Astrocyte (in vitro differentiated cells and primary cell): Measurements from ENCODE around the gene PIP4K2A. TPM values are rescaled to one million over a fixed set of nuclear protein-coding genes. Genes with fewer than 3 reads are reported as not detected.

ENCODE experiments used
- DNase-seq: peaks from one replicate; pipeline ENCODE4 v3.0.0-alpha.2; 2010; ENCODE audit warnings: low read depth
- FAIRE-seq: peaks from 2 replicates; lab custom pipeline; 2011; peaks lifted over from hg19 to GRCh38; lab: Jason Lieb, UNC
- H2AFZ ChIP-seq: 2 replicates; pipeline ENCODE4 v1.6.0; 2012; ENCODE audit warnings: low read depth, low read length, inconsistent platforms
- H3K27ac ChIP-seq: 2 replicates; pipeline ENCODE4 v1.5.1; 2011; ENCODE audit warnings: low read depth, low read length, inconsistent platforms
- H3K27me3 ChIP-seq: 2 replicates; pipeline ENCODE4 v1.6.0; 2011; ENCODE audit warnings: low read length, inconsistent platforms; ENCODE audit not compliant: insufficient read depth
- H3K36me3 ChIP-seq: 2 replicates; pipeline ENCODE4 v1.5.1; 2011; ENCODE audit warnings: low read length, inconsistent platforms; ENCODE audit not compliant: insufficient read depth
- H3K4me1 ChIP-seq: 2 replicates; pipeline ENCODE4 v1.5.1; 2011; ENCODE audit warnings: low read length, inconsistent platforms; ENCODE audit not compliant: insufficient read depth
- H3K4me2 ChIP-seq: 2 replicates; pipeline ENCODE4 v1.6.0; 2012; ENCODE audit warnings: low read length, inconsistent platforms
- H3K4me3 ChIP-seq: 2 replicates; pipeline ENCODE4 v1.5.1; 2011; ENCODE audit warnings: low read depth, mild to moderate bottlenecking, low read length, inconsistent platforms; ENCODE audit not compliant: insufficient read depth
- H3K79me2 ChIP-seq: 2 replicates; pipeline ENCODE4 v1.6.0; 2012; ENCODE audit warnings: mild to moderate bottlenecking, low read length, inconsistent platforms; ENCODE audit not compliant: insufficient read depth
- H3K9ac ChIP-seq: 2 replicates; pipeline ENCODE4 v1.6.0; 2012; ENCODE audit warnings: mild to moderate bottlenecking, low read length, inconsistent platforms
- H3K9me3 ChIP-seq: 2 replicates; pipeline ENCODE4 v1.5.1; 2012; ENCODE audit warnings: low read depth, mild to moderate bottlenecking, low read length, inconsistent platforms; ENCODE audit not compliant: insufficient read depth
- H4K20me1 ChIP-seq: 2 replicates; pipeline ENCODE4 v1.6.0; 2012; ENCODE audit warnings: low read length, inconsistent platforms; ENCODE audit not compliant: insufficient read depth
- H3K27ac Mint-ChIP-seq: one replicate; pipeline ENCODE4 v1.8.0; 2021; ENCODE audit warnings: mild to moderate bottlenecking, mixed read lengths; ENCODE audit not compliant: unreplicated experiment
- H3K27me3 Mint-ChIP-seq: one replicate; pipeline ENCODE4 v1.8.0; 2021; ENCODE audit warnings: low read depth, mixed read lengths; ENCODE audit not compliant: unreplicated experiment
- H3K36me3 Mint-ChIP-seq: one replicate; pipeline ENCODE4 v1.8.0; 2021; ENCODE audit warnings: low read depth, mixed read lengths; ENCODE audit not compliant: unreplicated experiment
- H3K4me1 Mint-ChIP-seq: one replicate; pipeline ENCODE4 v1.8.0; 2021; ENCODE audit warnings: low read depth, mixed read lengths; ENCODE audit not compliant: unreplicated experiment
- H3K4me3 Mint-ChIP-seq: one replicate; pipeline ENCODE4 v1.8.0; 2021; ENCODE audit warnings: mild to moderate bottlenecking, moderate library complexity, mixed read lengths; ENCODE audit not compliant: unreplicated experiment
- H3K9me3 Mint-ChIP-seq: one replicate; pipeline ENCODE4 v1.8.0; 2021; ENCODE audit warnings: mild to moderate bottlenecking, mixed read lengths; ENCODE audit not compliant: unreplicated experiment
- EZH2 ChIP-seq: IDR thresholded peaks from 2 replicates; pipeline ENCODE4 v1.6.1; 2012; ENCODE audit warnings: mild to moderate bottlenecking, low read length, inconsistent platforms; ENCODE audit not compliant: insufficient read depth
- total RNA-seq: library from RNA; stranded (reverse); gene quantifications from 2 replicates; pipeline ENCODE4 v1.2.1, GENCODE V29; 2021
- TF ChIP-seq, protein P1 (sequence below): IDR thresholded peaks from 2 replicates; pipeline ENCODE4 v1.5.1; 2011; ENCODE audit warnings: low read depth, mild to moderate bottlenecking, inconsistent platforms, low read length, moderate library complexity; ENCODE audit not compliant: insufficient read depth

The PIP4K2A gene
- total RNA-seq, 1 donor from 2014 or later, result 36.8 TPM

GRCh38 chr10:22615819-22616499 is 98.4 kb downstream of the PIP4K2A start:
- H3K4me3 Mint-ChIP-seq, result no peak overlapping the region
- TF ChIP-seq, protein P1, sequence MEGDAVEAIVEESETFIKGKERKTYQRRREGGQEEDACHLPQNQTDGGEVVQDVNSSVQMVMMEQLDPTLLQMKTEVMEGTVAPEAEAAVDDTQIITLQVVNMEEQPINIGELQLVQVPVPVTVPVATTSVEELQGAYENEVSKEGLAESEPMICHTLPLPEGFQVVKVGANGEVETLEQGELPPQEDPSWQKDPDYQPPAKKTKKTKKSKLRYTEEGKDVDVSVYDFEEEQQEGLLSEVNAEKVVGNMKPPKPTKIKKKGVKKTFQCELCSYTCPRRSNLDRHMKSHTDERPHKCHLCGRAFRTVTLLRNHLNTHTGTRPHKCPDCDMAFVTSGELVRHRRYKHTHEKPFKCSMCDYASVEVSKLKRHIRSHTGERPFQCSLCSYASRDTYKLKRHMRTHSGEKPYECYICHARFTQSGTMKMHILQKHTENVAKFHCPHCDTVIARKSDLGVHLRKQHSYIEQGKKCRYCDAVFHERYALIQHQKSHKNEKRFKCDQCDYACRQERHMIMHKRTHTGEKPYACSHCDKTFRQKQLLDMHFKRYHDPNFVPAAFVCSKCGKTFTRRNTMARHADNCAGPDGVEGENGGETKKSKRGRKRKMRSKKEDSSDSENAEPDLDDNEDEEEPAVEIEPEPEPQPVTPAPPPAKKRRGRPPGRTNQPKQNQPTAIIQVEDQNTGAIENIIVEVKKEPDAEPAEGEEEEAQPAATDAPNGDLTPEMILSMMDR, result no peak
- TF ChIP-seq EZH2, result no peak
- FAIRE-seq, result no peak

DNA sequence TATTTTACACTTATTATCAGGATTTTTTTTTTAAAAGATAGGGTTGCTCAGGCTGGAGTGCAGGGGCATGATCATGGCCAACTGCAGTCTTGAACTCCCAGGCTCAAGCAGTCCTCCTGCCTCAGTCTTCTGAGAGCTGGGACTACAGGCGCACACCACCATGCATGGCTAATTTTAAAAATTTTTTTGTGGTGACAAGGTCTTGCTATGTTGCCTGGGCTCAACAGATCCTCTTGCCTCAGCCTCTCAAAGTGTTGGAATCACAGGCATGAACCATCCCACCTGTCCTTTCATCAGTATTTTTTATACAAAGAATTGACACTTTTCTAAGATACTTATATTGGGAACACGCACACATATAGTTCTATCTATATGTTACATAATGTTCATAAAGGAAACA is 99.3 kb downstream of the PIP4K2A start:
- H3K9me3 ChIP-seq, result no peaks in the 10 kb centered on the region
- H3K27ac Mint-ChIP-seq, result no peak overlapping the region
- H3K36me3 Mint-ChIP-seq, result peaks cover 17% of the 10 kb centered on the region
- FAIRE-seq (no peak), DNase-seq (no peak)
- no peak overlapping the region for H2AFZ ChIP-seq
- H3K4me1 Mint-ChIP-seq, result peaks cover 35% of the 10 kb centered on the region
- no peak overlapping the region for H3K9ac ChIP-seq
- peaks cover 22% of the 10 kb centered on the region for H4K20me1 ChIP-seq
- TF ChIP-seq, protein P1, result no peak
- no peak for TF ChIP-seq EZH2
- H3K9me3 Mint-ChIP-seq, result no peaks in the 10 kb centered on the region
- peaks cover 38% of the 10 kb centered on the region for H3K79me2 ChIP-seq
- H3K4me3 Mint-ChIP-seq, result no peak overlapping the region
- peaks cover 33% of the 10 kb centered on the region for H3K4me1 ChIP-seq
- no peak overlapping the region for H3K4me2 ChIP-seq
- H3K27me3 ChIP-seq, result no peaks in the 10 kb centered on the region
- H3K27me3 Mint-ChIP-seq, result no peaks in the 10 kb centered on the region
- no peak overlapping the region for H3K27ac ChIP-seq
- H3K4me3 ChIP-seq, result no peak overlapping the region
- no peaks in the 10 kb centered on the region for H3K36me3 ChIP-seq

More at GRCh38 chr10:22615819-22616499, 98.4 kb downstream of the PIP4K2A start:
- H3K27ac Mint-ChIP-seq, result no peak overlapping the region
- Histone ChIP-seq H3K36me3 (no peaks in the 10 kb centered on the region), H3K27me3 (no peaks in the 10 kb centered on the region), H2AFZ (no peak overlapping the region), H3K4me2 (peak overlapping the region; percentile 63), H3K4me1 (peaks cover 41% of the 10 kb centered on the region), H3K4me3 (no peak overlapping the region), H3K79me2 (peaks cover 39% of the 10 kb centered on the region), H3K27ac (no peak overlapping the region), H4K20me1 (peaks cover 22% of the 10 kb centered on the region), H3K9ac (peak overlapping the region; percentile 4), H3K9me3 (no peaks in the 10 kb centered on the region)
- peak; percentile 66 for DNase-seq
- peaks cover 43% of the 10 kb centered on the region for H3K4me1 Mint-ChIP-seq
- no peaks in the 10 kb centered on the region for H3K27me3 Mint-ChIP-seq
- peaks cover 16% of the 10 kb centered on the region for H3K36me3 Mint-ChIP-seq
- H3K9me3 Mint-ChIP-seq, result no peaks in the 10 kb centered on the region

- no peaks in the 10 kb centered on the region for H3K36me3 ChIP-seq
- Mint-ChIP-seq H3K27me3 (no peaks in the 10 kb centered on the region), H3K4me3 (no peak overlapping the region), H3K36me3 (peaks cover 22% of the 10 kb centered on the region), H3K9me3 (no peaks in the 10 kb centered on the region), H3K27ac (no peak overlapping the region), H3K4me1 (peaks cover 18% of the 10 kb centered on the region)
- H3K9ac ChIP-seq, result no peak overlapping the region
- no peak for FAIRE-seq
- H3K27ac ChIP-seq, result no peak overlapping the region
- no peaks in the 10 kb centered on the region for H3K9me3 ChIP-seq
- no peak overlapping the region for H3K4me2 ChIP-seq
- no peak for DNase-seq
- H3K79me2 ChIP-seq, result peaks cover 40% of the 10 kb centered on the region
- no peaks in the 10 kb centered on the region for H3K27me3 ChIP-seq
- H3K4me1 ChIP-seq, result peaks cover 15% of the 10 kb centered on the region
- no peak for TF ChIP-seq EZH2
- TF ChIP-seq, protein P1, result no peak
- H2AFZ ChIP-seq, result no peak overlapping the region
- no peak overlapping the region for H3K4me3 ChIP-seq
- peaks cover 22% of the 10 kb centered on the region for H4K20me1 ChIP-seq
Observed at GRCh38 chr10:22613011-22613410, 101.4 kb downstream of the PIP4K2A start.
